Lower lobe of right lung (tissue), 2 donors: ENCODE results near the gene GBP3. TPM values are rescaled to one million over a fixed set of nuclear protein-coding genes. Genes with fewer than 3 reads are reported as not detected.

Experiments
- ATAC-seq, 2 donors: fragments of 200-7000 bp; cut with Tn5 transposase; one replicate each; pipeline ENCODE4 v1.9.1; 2020 to 2022; ENCODE audit warnings: mild to moderate bottlenecking in 2 of 2, moderate library complexity in 2 of 2
- DNase-seq: peaks from one replicate; pipeline ENCODE4 v3.0.0-alpha.2; 2020
- H3K27ac ChIP-seq: fragments of 200-600 bp; one replicate; pipeline ENCODE4 v1.8.0; 2022
- H3K27me3 ChIP-seq: fragments of 200-600 bp; one replicate; pipeline ENCODE4 v1.8.0; 2022; ENCODE audit warnings: low read depth
- H3K36me3 ChIP-seq: fragments of 200-600 bp; one replicate; pipeline ENCODE4 v1.8.0; 2022; ENCODE audit warnings: mild to moderate bottlenecking
- H3K4me1 ChIP-seq: fragments of 200-600 bp; one replicate; pipeline ENCODE4 v1.8.0; 2022
- H3K4me3 ChIP-seq: fragments of 200-600 bp; one replicate; pipeline ENCODE4 v1.8.0; 2022; ENCODE audit warnings: mild to moderate bottlenecking
- H3K9me3 ChIP-seq: fragments of 200-600 bp; one replicate; pipeline ENCODE4 v1.8.0; 2022
- intact Hi-C: fragments of 100-400 bp; cut with DNase I; formaldehyde crosslinking; loops from one replicate; pipeline ENCODE4 v1.11.0; 2022
- long read RNA-seq: library from polyadenylated mRNA; unstranded; transcript quantifications from one replicate; pipeline ENCODE4 v2.0.0, GENCODE V29; 2021
- total RNA-seq: library from RNA; stranded (reverse); fragmentation: NEBNext Ultra II Directional; extraction: Animal tissue kit (Norgen Biotek cat#: 25700); gene quantifications from one replicate; pipeline ENCODE4 v1.2.1, GENCODE V29; 2021
- TF ChIP-seq, protein P1 (sequence below): fragments of 200-600 bp; IDR thresholded peaks from one replicate; pipeline ENCODE4 v1.8.0; 2022; ENCODE audit warnings: antibody characterized with exemption, mild to moderate bottlenecking
- donor health status: DM: no; HTN: yes; CAD: no; lungs with severe emphysema.

Gene GBP3
- 60.2 TPM for total RNA-seq
- long read RNA-seq, transcript GBP3-202 (11 exons, 3,067 nt): major isoform, 30 of 62 reads
- long read RNA-seq, transcript GBP3-208 (12 exons, 2,561 nt): minor isoform, 5 of 62 reads
- long read RNA-seq, partial matches to known transcripts: 17 of 62 reads
- long read RNA-seq, other reads (novel, unspliced or antisense): 9 of 62 reads

GRCh38 chr1:89022167-89022959 is at the start of gene GBP3:
GBP3 (minus strand) TSS chr1:89022866; CDS start chr1:89020721, 2,145 bp downstream.
- Histone ChIP-seq H3K27me3 (no peaks in the 10 kb centered on the region), H3K27ac (peak within 1 kb of the TSS; percentile 88), H3K4me3 (peak within 1 kb of the TSS; percentile 64), H3K9me3 (no peaks in the 10 kb centered on the region), H3K36me3 (peaks cover 20% of the 10 kb centered on the region), H3K4me1 (peaks cover 22% of the 10 kb centered on the region)
- ATAC-seq (peak; percentile 78 to 91), DNase-seq (no peak)
- intact Hi-C loops: no loop called here
- TF ChIP-seq, protein P1, sequence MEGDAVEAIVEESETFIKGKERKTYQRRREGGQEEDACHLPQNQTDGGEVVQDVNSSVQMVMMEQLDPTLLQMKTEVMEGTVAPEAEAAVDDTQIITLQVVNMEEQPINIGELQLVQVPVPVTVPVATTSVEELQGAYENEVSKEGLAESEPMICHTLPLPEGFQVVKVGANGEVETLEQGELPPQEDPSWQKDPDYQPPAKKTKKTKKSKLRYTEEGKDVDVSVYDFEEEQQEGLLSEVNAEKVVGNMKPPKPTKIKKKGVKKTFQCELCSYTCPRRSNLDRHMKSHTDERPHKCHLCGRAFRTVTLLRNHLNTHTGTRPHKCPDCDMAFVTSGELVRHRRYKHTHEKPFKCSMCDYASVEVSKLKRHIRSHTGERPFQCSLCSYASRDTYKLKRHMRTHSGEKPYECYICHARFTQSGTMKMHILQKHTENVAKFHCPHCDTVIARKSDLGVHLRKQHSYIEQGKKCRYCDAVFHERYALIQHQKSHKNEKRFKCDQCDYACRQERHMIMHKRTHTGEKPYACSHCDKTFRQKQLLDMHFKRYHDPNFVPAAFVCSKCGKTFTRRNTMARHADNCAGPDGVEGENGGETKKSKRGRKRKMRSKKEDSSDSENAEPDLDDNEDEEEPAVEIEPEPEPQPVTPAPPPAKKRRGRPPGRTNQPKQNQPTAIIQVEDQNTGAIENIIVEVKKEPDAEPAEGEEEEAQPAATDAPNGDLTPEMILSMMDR: no peak

DNA sequence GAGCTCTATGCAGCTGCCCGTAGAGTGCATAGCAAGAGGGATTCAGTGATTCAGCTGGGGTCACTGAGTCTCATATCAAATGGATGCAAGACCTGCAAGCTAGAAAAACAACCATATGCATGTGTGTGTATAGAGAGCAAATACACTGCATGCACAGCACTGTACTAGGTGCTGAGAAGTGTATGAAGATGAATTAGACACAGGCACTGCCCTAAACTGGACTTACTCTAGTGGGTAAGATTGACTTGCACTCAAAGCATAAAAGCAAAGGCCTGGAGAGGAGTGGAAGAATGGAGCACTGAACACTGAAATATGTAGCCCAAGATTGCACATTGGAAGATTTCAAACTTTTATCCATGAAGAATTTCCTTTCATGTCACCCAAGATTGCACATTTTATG is 47.8 kb upstream of the GBP3 start:
- H3K36me3 ChIP-seq: no peaks in the 10 kb centered on the region
- intact Hi-C loops: no loop called here
- TF ChIP-seq, protein P1: no peak
- H3K9me3 ChIP-seq: no peaks in the 10 kb centered on the region
- ATAC-seq (peak in 1 of 2 donors; percentile 28), DNase-seq (no peak)
- no peak overlapping the region for H3K27ac ChIP-seq
- H3K27me3 ChIP-seq: no peaks in the 10 kb centered on the region
- H3K4me1 ChIP-seq: peaks cover 4% of the 10 kb centered on the region
- H3K4me3 ChIP-seq: peak overlapping the region; percentile 36

DNA sequence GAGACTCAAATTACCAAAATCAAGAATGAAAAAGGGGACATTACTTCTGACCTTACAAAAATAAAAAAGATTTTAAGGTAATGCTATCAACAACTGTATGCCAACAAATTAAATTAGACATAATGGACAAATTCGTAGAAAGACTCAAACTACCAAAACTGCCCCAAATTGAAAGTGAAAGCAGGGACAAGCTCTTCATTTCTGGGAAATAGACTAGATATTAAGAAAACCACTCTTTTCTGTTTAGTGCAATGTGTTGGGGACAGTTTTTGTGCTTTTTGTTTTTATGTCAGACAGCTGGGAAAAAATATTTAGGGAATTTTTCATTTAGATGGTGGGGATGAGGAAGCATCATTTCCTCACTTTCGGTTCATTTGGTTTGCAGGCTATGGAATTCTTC is 47.3 kb upstream of the GBP3 start:
- H3K27ac ChIP-seq: peak overlapping the region; percentile 19
- ATAC-seq: no peak
- intact Hi-C loops: no loop called here
- H3K9me3 ChIP-seq: no peaks in the 10 kb centered on the region
- TF ChIP-seq, protein P1: no peak
- no peaks in the 10 kb centered on the region for H3K27me3 ChIP-seq
- DNase-seq: no peak
- peaks cover 6% of the 10 kb centered on the region for H3K4me1 ChIP-seq
- no peaks in the 10 kb centered on the region for H3K36me3 ChIP-seq
- peak overlapping the region; percentile 36 for H3K4me3 ChIP-seq

DNA sequence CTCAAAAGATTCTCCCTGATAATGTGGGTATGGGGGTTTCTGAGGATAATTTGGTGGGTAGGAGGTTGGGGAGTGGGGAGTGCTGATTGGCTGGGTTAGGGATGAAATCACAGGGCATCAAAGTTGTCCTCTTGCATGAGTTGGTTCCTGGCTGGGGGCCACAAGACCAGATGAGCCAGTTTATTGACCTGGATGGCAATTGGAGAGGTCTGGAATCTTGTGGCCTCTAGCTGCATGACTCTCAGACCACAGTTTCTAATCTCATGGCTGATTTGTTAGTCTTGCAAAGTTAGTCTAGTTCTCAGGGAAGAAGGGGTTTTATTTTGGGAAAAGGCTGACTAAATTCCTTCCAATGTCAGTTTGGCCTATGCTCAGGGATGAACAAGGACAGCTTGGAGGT is 45.6 kb upstream of the GBP3 start:
- Histone ChIP-seq H3K27me3 (no peaks in the 10 kb centered on the region), H3K27ac (no peak overlapping the region), H3K36me3 (no peaks in the 10 kb centered on the region), H3K9me3 (no peaks in the 10 kb centered on the region), H3K4me3 (no peak overlapping the region), H3K4me1 (peaks cover 13% of the 10 kb centered on the region)
- intact Hi-C loops: no loop called here
- no peak for DNase-seq
- TF ChIP-seq, protein P1: no peak
- ATAC-seq: no peak

DNA sequence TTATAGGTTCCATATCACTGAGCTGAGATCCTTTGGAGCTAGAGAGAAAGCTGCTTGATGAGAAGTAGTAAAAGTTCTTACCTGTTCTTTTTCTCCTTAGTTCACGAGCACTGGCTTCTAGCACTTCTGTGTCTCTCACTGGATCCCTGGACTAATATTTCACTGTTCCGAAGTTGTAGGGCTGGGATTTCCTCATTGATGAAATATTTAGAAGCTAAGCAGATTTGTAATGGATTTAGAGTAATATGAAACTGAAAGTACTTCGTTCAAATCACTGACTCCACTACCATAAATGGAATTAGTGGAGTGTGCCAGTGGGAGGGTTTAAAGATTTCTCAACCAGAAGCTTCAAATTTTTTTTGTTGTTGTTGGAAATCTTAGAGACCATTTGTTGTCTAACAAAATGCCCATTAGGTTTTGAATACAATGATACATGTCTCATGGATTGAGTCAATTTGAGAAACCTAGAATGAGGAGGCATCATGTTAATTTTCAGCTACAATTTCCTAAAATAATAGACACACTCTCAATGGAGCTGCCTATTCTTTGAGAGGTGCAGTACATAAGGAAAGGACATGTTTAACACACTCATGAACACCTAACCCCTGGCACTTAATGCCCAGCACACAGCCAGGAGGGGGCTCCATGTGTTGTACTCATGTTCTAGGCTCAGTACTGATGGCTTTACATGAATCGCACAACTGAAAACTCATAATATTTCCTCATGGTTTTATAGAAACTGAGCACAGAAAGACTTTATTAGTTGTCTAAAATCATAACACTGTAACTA is 42.6 kb upstream of the GBP3 start, which contains the start of gene GBP1:
Gene GBP1, minus strand, starts transcription at position 130 of the 790 bp plus-strand sequence. CDS start 1,974 bp downstream, outside the sequence.
- DNase-seq: no peak
- H3K9me3 ChIP-seq: no peaks in the 10 kb centered on the region
- intact Hi-C loops: no loop called here
- no peaks in the 10 kb centered on the region for H3K27me3 ChIP-seq
- peak within 1 kb of the TSS; percentile 85 for H3K27ac ChIP-seq
- TF ChIP-seq, protein P1: no peak
- ATAC-seq: peak; percentile 90 to 96
- peak within 1 kb of the TSS; percentile 63 for H3K4me3 ChIP-seq
- peaks cover 30% of the 10 kb centered on the region for H3K4me1 ChIP-seq
- peaks cover under 1% of the 10 kb centered on the region for H3K36me3 ChIP-seq
